Liver (tissue), 3 donors: ENCODE measurements around the gene COBL.

Experiments used
- JUND ChIP-seq, 2 donors: IDR thresholded peaks; 2 replicates each; pipeline ENCODE4 v1.6.1; 2016; ENCODE audit warnings: antibody characterized with exemption in 2 of 2
- RAD21 ChIP-seq, 2 donors: IDR thresholded peaks; 2 replicates each; pipeline ENCODE4 v1.6.1; 2016; ENCODE audit warnings: antibody characterized with exemption in 2 of 2, mild to moderate bottlenecking in 2 of 2
- SP1 ChIP-seq: IDR thresholded peaks from 2 replicates; pipeline ENCODE4 v1.6.1; 2018; ENCODE audit warnings: antibody characterized with exemption, mild to moderate bottlenecking
- TAF1 ChIP-seq: conservative IDR thresholded peaks from 2 replicates; pipeline ENCODE4 v1.6.1; 2016; ENCODE audit warnings: antibody characterized with exemption, mild to moderate bottlenecking
- TF ChIP-seq, protein P1 (sequence below): fragments of 150-350 bp; IDR thresholded peaks from 2 replicates; pipeline ENCODE4 v1.5.1; 2017; ENCODE audit warnings: improper control_type of control experiment, low read depth, low read length; ENCODE audit not compliant: missing input control
- TF ChIP-seq, protein P2 (sequence below): IDR thresholded peaks from 2 replicates; pipeline ENCODE4 v1.6.1; 2016; ENCODE audit warnings: antibody characterized with exemption
- donor health status: healthy.
- donor health status: healthy.

DNA sequence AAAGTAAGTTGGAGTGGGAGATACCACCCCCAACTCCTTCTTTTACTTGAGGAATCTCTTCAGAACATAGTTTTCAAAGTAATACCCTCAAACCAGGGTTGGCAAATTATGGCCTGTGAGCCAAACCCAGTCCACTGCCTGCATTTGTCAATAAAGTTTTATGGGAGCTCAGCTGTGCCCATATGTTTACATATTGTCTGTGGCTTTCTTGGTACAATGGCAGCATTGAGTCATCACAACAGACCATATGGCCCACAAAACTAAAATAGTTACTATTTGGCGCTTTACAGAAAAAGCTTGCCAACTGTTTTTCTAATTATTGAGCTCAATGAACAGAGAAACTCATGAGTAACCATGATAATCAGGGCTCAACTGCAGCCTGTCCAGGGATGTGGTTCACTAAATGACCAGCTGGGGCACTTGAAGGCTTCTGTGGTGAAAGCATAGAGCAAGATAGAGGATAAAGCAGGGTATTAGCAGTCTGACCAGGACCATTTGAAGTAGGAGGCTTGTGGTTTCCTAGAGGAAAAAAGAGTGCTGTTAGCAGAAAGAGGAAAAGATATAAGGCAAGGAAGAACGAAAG is 337.9 kb downstream of the COBL start:
- TF ChIP-seq, protein P1, sequence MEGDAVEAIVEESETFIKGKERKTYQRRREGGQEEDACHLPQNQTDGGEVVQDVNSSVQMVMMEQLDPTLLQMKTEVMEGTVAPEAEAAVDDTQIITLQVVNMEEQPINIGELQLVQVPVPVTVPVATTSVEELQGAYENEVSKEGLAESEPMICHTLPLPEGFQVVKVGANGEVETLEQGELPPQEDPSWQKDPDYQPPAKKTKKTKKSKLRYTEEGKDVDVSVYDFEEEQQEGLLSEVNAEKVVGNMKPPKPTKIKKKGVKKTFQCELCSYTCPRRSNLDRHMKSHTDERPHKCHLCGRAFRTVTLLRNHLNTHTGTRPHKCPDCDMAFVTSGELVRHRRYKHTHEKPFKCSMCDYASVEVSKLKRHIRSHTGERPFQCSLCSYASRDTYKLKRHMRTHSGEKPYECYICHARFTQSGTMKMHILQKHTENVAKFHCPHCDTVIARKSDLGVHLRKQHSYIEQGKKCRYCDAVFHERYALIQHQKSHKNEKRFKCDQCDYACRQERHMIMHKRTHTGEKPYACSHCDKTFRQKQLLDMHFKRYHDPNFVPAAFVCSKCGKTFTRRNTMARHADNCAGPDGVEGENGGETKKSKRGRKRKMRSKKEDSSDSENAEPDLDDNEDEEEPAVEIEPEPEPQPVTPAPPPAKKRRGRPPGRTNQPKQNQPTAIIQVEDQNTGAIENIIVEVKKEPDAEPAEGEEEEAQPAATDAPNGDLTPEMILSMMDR, result no peak
- TF ChIP-seq JUND (IDR thresholded peaks at IDR 0.05) (no peak), TAF1 (no peak), SP1 (no peak), RAD21 (IDR thresholded peaks at IDR 0.05) (no peak)
- TF ChIP-seq, protein P2, sequence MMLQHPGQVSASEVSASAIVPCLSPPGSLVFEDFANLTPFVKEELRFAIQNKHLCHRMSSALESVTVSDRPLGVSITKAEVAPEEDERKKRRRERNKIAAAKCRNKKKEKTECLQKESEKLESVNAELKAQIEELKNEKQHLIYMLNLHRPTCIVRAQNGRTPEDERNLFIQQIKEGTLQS, result no peak
